Activated CD4-positive, alpha-beta T cell treated with anti-CD3 and anti-CD28 coated beads, Interleukin-2, amount 50 U/mL, for 24 hours (primary cell): ENCODE results near the gene DQX1.

ENCODE experiments used
- DNase-seq, 2 donors: peaks; one replicate each; pipeline ENCODE4 v3.0.0-alpha.2; 2020; ENCODE audit warnings: low read depth in 1 of 2, low spot score in 1 of 2

Gene DQX1

DNA sequence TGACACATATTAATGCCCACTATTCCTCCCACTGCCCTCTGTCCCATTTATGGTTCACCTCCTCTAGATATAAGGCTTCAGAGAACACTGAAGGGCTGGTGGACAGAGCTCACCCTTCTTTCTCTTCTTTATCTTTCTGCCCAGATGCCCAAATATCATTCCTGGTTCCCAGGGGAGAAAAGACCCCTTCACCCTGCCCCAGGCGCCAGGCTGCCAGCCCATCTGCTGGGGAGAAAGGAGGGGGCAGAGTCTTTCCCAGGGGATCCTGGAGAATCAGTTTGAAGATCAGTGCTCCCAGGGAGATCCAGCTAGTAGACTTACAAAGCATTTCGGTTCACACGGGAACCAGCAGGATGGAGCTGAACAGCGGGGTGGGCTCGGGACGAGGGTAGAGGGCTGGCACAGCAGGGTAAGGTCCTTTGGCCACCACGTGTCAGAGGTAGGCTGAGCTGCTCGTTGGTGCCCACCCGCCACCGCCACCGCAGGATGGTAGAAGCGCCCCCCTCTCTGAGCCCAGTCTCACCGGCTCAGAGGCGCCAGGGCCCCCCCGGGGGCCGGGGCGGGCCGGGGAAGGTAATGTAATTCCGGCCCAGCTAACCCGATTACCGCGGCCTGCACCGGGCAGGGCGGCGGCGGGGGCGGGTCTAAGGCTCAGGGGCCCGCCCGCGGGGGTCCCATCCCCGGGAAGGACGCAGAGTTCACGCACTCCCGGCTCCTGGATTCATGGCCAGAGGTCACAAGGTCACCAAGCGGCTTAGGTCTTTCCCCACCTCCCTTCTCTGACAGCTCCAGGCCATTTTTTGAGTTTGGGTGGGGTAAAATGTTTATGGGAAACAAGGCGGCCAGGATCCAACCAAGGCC, 13.1 kb downstream of the DQX1 start:
- no peak for DNase-seq

DNA sequence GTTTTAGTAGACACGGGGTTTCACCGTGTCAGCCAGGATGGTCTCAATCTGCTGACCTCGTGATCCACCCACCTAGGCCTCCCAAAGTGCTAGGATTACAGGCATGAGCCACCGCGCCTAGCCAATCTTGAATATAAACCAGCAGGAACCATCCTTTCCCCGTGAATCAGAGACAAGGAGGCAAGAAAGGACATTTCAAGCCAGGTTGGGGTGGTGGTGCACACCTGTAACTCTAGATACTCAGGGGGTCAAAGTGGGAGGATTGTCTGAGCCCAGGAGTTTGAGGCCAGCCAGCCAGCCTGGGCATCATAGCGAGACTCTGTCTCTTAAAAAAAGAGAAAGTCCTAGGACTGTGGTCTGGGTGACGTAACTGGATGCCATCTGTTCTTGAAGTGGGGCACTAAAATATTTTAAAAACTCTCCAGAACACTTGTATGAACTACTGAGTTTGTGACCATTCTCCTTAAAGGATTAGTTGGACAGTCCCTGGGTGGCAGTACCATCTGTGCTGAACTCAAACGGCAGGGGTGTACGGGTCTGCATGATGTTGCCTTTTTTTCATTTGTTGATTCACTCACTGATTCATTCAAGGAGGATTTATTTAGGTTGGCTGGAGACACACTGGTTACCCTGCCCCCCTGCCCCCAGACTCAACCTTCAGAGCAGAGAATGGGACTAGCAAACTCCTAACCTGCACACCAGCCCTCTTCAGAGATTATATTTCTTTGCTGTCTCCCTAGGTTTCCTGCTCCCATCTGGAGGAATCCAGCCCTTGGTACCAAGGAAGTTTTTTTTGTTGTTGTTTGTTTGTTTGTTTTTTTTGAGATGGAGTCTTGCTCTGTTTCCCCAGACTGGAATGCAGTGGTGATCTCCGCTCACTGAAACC, 14.7 kb downstream of the DQX1 start:
- no peak for DNase-seq

DNA sequence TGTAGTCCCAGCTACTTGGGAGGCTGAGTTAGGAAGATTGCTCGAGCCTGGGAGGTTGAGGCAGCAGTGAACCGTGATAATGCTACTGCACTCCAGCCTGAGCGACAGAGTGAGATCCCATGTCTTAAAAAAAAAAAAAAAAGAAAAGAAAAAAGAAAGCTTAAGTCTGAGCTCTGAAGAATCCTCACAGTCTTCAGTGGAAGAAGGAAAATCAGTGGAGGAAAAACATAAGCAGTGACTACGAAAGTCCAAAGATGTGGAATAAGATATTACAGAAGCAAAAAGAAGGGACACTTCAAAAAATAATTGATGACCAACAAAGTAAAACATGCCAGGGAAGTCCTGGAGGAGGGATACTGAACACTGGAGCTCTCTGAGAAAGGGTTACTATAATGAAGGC, 15.8 kb downstream of the DQX1 start:
- DNase-seq: no peak

DNA sequence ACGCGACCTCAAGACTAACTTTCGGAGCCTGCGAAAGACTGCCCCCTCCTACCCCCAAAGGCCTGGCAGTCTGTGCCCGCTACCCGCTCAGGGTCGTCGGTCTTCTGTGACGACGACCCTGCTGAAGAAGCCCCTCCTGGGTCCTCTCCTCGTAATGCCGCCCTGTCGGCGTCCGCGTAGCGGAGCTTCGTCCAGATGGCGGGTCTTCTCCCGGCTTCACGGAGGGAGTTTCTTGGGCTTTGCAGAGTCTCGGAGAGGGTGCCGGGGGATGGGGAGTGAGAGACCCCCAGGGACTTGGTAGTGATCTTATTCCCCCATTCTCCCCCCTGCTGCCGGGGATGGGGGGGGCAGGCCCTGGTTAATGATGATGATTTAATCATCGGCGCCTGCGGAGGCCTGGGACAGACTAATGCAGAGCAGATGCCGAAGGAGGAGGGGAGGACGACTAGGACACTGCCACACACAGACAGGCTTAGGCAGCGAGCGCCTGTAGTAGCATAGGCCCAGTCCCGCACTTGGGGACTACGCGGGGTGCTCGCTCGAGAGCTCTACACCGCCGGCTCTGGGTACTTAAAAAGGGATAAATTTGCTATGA, 18.0 kb downstream of the DQX1 start:
- no peak for DNase-seq

DNA sequence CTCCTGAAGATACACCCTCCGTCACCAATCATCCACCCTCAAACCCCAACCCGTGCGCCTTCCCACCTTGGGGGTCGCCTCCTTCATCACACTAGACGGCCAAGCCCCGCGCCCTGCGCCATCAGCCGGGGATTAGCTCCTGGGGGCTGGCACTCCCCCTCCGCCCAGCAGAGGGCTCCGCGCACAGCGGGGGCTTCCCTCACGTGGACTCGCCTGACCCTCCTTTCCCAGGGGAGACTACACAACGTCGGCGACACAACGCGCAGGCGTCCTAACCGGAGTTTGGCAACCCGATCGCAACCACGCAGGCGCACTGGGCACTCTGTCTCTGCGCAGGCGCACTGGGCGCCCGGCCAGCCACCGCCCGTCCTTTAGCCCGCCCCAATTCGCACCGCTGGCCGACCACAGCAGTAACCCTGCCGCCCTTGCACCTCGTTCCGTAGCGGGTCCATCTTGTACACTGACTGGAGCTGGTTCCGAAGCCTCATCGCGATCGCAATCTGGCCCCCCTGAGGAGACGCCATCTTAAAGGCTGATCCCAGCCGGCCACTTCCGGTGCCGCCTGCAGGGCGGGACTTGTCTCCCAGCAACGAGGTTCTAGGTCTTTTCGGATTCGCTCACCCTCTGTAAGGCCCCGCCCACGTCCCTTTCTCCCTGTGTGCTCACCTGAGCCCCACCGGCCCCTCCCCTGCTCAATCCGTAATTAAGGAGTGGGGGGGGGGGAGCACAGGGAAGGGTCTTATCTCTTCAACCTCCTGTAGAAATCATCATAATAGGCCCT, 18.7 kb downstream of the DQX1 start, which contains the start of gene PCGF1:
Gene PCGF1, minus strand, starts transcription at position 551 of the 781 bp plus-strand sequence. Its CDS starts 27 bp downstream, at position 524.
- peak; percentile 98 for DNase-seq

DNA sequence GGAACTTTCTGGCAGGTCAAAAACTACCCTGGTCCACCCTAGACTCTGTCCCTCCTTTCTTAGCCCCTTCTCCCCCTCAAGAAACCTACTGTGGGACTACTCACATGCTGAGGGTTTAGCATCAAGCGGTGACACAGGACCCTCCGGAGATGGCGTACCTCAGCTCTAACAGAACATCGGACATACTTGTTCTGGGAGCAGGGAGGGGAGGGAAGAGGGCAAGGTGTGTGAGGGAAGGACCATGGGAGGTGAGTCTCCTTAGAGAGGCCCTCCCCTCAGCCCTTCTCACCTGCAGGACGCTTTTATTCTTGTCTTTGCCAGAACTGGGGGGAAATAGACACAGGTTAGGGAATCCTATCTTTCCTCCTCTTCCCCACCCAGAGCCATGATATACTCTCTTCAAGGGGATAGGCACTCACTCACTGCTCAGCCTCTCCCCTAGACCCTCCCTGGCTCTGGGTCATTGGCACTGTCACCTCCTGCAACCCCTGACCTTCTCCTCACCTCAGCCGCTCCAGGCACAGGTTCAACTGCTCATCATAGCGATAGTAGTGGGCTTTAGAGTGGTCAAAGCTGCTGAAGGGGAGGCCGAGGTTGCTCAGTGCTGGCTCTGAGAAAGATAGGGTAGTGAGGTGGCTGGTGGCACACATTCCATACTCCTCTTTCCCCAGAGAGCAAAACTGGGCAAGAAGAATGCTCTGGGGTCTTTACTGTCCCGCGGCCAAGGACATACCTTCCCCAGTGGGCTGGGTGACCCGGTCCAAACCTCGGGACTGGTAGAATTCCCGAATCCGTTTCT, 20.4 kb downstream of the DQX1 start:
- DNase-seq: no peak

DNA sequence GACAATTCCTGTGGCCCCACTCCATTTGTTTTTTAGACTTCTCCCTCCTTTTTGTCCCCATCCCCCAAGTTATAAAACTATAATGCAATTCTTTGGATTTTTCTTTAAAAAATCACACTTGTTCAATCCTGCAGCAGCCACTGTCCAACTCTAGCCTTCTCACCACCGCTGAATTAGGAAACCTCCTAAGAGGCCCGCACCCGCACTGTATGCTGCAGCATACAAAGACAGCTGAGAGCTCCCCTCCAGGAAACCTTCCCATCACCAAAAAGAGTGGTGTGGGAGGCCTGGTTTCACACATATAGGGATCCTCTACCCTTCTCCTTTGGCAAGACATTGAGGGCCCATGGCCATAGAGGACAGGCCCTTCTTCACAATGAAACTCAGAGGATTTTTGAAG, 21.4 kb downstream of the DQX1 start:
- DNase-seq: no peak

DNA sequence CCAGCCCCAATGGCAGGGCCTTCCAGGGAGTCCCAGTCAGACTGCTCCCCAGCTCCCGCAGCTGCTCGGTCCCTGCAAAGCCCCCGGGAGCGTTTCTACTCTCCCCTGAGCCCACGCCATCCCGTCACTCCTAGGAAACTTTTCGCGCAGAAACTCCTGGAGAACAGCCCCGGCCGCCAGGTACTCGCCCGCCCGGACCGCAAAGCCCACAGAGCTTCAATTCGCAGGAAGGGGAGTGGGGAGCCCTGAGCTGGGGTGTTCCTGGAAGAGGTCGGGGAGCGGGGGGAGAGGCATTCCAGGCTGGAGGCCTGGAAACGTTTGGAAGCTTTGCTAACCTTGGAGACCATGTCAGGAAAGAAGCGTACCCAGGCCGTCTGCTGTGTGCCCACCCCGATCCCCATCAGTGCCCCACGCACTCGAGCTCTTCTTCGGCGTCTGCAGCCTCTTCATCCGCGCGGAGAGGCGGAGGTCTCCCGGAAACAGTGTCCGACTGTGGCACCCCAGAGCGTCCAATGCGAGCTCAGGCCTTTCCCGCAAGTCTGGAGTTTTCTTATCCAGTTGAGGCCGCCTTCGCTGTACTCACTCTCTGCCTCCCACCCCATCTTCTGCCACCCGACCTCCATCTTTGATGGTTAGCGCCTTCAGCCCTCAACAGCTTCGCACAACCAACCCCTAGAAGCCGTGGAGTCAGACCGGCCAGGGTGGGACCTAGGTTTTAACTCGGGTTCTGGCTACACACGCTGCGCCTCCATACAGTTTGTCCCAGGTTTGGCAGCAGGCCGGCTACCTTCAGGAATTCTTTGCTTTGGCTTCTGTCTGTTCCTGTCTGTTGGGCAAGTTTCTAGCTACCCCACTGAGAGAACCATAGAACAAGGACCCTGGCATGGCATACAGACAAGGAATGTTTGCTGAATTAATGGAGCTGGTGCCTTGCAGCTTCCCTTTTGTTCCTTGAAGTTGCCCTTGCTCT, 22.2 kb downstream of the DQX1 start:
- DNase-seq: no peak

DNA sequence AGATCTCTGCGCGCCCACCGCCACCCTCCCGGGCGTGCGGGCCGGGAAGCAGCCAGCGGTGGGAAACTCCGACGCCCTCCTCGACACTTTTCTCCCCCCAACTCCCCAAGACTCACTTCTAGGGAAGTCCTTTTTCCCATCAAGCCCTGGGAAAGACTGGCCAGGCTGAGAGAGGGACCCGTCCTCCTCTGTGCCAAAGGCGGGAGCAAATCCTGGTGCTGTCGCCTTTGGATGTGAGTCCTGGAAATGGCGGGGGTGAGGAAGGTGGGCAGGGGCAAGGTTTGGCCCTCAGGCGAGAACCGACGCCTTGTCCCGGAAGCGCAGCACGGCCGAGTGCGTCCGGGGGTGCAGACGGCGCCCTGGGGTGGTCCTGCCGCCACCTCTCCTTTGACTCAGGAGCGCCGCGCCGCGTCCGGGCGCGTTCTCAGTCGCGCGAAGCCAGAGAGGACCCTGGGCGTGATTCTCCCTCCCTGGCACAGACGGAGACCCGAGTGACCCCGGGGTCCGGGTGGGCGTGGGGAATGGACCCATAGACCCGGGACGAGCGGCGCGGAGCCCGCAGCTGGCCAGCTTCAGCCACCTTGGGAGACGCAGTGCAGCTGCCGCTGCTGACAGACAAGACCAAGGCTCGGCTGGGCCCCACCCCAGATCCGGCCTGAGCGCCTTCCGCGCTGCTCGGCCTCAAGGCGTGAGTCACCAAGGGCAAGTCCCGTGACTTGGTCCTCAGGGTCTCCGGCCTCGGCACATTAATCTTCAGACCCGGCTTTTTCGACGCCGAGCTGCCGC, 23.1 kb downstream of the DQX1 start:
- DNase-seq: no peak

DNA sequence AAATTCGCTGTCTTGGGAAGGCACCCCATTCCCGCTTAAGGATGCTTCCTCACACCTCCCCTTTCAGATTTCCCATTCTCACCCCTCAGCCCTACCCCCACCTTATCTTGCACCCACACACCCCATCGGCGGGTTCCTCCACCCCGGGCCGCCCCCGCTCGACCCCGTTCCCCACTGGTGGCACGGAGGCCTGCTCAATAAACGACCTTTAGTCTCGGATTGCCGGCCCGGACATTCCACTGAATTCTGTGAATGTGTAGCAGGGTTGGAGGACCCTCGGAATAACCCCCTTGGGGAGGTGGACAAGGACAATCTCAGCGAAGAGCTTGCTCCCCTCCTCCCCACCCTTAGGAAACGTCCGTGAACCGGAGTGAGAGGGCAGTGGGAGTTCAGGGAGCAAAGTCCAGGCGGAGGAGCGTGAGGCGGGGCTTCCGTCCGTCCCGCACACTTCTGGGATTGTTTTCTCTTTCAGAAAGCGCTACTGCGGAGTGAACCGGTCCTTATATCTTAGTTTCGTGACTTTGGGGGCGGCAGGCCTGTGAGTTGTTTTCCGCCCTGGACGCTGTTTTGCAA, 23.8 kb downstream of the DQX1 start:
- no peak for DNase-seq

DNA sequence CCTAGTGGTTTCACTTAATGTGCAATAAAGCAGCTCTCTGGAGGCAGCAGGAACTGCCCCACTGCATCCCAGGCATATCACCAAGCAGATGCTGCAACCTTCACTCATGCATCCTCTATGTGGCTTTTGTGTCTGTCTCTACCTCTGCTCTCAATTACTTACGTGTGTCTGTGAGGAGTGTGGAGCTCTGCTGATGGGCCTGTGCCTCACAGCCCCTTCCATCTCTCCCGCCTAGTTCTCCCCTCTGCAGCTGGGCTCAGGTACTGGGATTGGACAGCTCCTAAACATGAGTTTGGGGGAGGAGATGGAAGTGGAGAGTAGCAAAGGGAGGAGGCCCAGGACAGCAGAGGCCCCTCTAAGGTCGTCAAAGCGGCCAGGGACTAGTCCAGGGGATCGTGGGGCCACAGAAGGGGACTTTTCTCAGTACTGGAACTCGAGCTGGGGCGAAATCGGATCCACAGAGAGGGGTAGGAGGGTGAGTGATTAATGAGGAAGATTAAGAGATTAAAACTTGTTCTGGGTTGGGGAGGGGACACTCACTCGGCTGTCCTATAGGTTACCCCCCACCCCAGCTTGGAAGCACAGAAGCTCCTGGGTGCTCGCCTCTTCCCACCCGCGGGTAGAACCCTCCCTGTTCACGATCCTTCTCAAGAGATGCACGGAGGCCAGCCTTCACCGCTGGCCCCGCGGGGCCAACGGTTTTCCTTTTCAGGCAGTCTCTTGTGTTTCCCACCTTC, 24.5 kb downstream of the DQX1 start:
- DNase-seq: no peak

DNA sequence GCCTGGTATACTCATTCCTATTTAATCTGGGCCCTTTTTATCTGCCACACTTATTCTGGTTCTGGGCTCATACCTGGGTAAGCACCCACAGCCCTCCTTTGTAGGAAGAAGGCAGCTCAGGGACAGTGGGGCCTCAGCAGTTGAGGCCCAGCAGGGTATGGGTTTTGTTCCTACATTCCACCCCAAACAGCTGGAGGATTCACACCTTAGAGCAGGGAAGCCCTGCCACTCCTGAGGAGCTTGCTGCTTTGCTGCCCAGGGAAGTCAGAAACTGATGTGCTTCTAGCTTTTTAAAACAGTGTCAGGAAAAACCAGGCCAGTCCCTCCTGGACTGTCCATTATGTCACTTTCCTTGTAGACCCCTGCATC, 25.5 kb downstream of the DQX1 start:
- DNase-seq: no peak

DNA sequence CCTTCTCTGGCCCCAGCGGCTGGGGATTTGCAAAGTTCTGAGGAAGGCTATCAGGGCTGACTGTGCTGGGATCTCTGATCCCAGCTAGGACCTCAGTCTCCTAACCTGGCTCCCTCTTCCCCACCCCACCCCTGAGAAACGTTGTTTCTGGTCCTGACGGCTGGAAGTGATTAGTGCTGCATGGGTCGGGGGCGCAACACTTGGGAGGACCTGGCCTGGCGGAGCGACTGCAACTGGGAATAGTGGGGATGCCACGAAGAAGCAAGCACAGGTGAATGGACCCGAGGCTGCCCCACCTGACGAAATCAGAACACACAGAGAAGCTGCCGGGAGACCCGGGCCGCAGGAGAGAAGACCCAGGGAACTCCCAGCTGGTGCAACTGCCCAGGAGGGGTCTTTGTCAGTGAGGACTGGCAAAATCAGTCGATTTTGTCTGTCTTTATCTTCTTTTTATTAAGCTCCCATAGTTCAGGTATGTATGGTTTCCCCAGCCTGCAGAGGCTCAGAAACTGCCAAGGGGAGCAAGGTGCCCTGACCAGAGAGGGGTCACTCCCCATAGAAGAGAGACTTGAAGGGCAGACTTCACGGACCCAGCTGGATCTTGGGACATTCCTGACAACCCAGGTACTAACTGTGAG, 26.0 kb downstream of the DQX1 start:
- DNase-seq: no peak

DNA sequence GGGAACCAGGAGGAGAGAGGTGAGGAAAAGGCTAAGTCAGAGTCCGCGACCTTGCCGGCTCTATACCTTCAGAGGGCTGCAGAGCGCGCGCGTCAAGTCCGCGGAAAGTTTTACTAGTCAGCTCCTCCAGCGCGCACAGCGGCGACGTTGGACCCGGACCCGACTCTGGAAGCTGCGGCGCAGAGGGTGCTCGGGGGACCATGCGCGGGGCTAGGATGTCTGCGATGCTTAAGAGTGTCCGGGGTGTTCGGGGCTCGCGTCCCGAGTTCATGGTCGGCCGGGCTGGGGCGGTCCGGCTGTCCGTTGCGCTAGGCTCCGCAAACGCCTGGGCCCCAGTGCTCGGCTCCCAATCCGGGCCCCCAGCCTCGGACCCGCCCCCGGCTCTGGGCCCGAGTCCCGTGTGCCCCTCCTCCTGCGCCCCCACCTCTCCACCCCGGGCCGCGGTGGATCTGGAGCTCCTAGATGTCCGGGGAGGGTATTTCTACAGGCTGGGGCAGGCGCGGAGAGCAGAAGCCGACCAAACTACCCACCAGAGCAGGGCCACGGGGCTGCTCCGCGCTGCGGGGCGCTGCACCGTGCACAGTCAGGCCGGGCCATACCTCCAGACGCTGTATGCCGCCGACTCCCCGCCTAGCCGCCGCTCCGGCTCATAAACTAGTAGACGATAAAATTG, 26.6 kb downstream of the DQX1 start, which contains the start of gene LBX2:
Gene LBX2, minus strand, starts transcription at position 337 of the 673 bp plus-strand sequence. Its CDS starts 66 bp downstream, at position 271.
- no peak for DNase-seq

DNA sequence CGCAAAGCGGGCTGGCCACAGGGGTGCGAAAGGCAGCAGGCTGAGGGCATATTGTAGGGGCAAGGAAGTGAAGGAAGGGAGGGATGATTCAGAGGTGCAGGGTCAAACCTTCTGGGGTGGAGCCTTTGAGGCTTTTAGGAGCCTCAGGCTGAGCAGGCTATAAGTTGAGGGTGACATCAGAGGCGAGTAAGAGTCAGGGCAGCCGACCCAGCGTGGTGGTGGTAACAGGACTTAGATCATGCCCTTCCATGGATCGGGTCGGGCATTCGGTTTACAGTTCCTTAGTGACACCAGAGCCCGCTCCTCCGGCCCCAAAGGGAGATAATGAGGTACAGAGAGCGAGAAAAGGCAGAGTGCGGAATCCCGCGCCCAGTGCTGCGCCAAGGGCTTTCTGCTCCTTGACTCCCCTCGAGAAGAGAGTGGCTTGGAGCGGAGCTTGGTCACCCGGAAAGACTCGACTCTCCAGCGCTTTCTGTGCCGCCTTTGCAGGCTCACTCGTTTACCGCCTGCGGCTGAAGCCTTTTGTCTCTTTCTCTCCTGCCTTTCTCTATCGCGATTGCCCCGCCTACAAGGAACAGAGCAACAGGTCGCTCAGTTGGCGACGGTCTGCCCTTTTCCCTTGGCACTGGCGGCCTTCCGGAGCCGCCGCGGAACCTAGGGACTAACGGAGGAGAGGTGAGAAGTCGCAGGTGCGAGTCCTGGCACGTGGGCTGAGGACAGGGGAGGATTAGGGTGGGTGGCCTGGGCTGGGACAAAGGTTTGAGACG, 27.3 kb downstream of the DQX1 start:
- DNase-seq: no peak
